Endothelial cell of umbilical vein (primary cell): ENCODE measurements around the gene HPSE2. TPM values are rescaled to one million over a fixed set of nuclear protein-coding genes. Genes with fewer than 3 reads are reported as not detected.

ENCODE experiments used
- BruUV-seq: library from RNA; stranded (reverse); fragments of 400-500 nt; replicated peaks from 2 replicates; lab custom pipeline; 2021; lab: Mats Ljungman, UMichigan
- CTCF ChIA-PET: fragments of 300-600, 350-600 bp; sonication (Branson Sonifier 250); formaldehyde crosslinking; loops from one replicate; lab custom pipeline; 2021; ENCODE audit warnings: antibody characterized with exemption, inconsistent platforms; lab: Charles Lee
- POLR2A ChIA-PET: fragments of 300-600, 350-600 bp; sonication (Branson Sonifier 250); formaldehyde crosslinking; loops from one replicate; lab custom pipeline; 2021; ENCODE audit warnings: antibody characterized with exemption, inconsistent platforms; lab: Charles Lee
- DNase-seq: peaks from one replicate; pipeline ENCODE4 v3.0.0-alpha.2; 2011; ENCODE audit warnings: low read depth, low spot score
- FAIRE-seq: peaks from 2 replicates; lab custom pipeline; 2011; peaks lifted over from hg19 to GRCh38; lab: Jason Lieb, UNC
- H2AFZ ChIP-seq: 2 replicates; pipeline ENCODE4 v1.6.0; 2012; ENCODE audit warnings: low read depth, low read length, control low read depth, inconsistent platforms
- H3K27ac ChIP-seq: 2 replicates; pipeline ENCODE4 v1.5.1; 2011; ENCODE audit warnings: low read depth, mild to moderate bottlenecking, control low read depth, low read length, moderate library complexity; ENCODE audit not compliant: insufficient read depth
- H3K27me3 ChIP-seq, 2 experiments: 2 replicates each; pipeline versions ENCODE4 v1.6.0 to v1.6.1; 2011; ENCODE audit warnings: low read length in 2 of 2, mixed read lengths in 1 of 2; ENCODE audit not compliant: control insufficient read depth in 2 of 2, insufficient read depth in 2 of 2
- H3K36me3 ChIP-seq, 2 experiments: 2 replicates in 1 of 2; 3 replicates in 1 of 2; pipeline ENCODE4 v1.5.1; 2011; ENCODE audit warnings: low read length in 2 of 2, mild to moderate bottlenecking in 1 of 2, moderate library complexity in 1 of 2; ENCODE audit not compliant: control insufficient read depth in 2 of 2, insufficient read depth in 2 of 2; ENCODE audit errors: extremely low read depth in 1 of 2
- H3K4me1 ChIP-seq: 3 replicates; pipeline ENCODE4 v1.5.1; 2011; ENCODE audit warnings: mild to moderate bottlenecking, low read length; ENCODE audit not compliant: control insufficient read depth, insufficient read depth; ENCODE audit errors: extremely low read depth
- H3K4me2 ChIP-seq: 2 replicates; pipeline ENCODE4 v1.6.1; 2011; ENCODE audit warnings: low read length, control low read depth, mixed read lengths; ENCODE audit not compliant: insufficient read depth
- H3K4me3 ChIP-seq, 3 experiments: fragments of 200-600 bp in 1 of 3; sonication (generic), shearing (Covaris generic) in 1 of 3; replicated peaks in 1 of 3; 2 replicates each; pipeline ENCODE4 v1.5.1; 2011 to 2016; ENCODE audit warnings: control low read depth in 3 of 3, low read length in 3 of 3, mild to moderate bottlenecking in 2 of 3, inconsistent platforms in 1 of 3, low read depth in 1 of 3, moderate library complexity in 1 of 3; ENCODE audit not compliant: insufficient read depth in 1 of 3
- H3K79me2 ChIP-seq: 2 replicates; pipeline ENCODE4 v1.6.0; 2012; ENCODE audit warnings: low read length, inconsistent platforms; ENCODE audit not compliant: control insufficient read depth, insufficient read depth
- H3K9ac ChIP-seq: replicated peaks from 2 replicates; pipeline ENCODE3; 2011; ENCODE audit warnings: low read length, control low read depth; ENCODE audit not compliant: insufficient read depth; ENCODE audit errors: extremely low read depth
- H3K9me1 ChIP-seq: replicated peaks from 3 replicates; pipeline ENCODE4 v1.6.0; 2011; ENCODE audit warnings: mild to moderate bottlenecking, low read length; ENCODE audit not compliant: control insufficient read depth, insufficient read depth; ENCODE audit errors: extremely low read depth
- H3K9me3 ChIP-seq: replicated peaks from 2 replicates; pipeline ENCODE4 v1.5.1; 2012; ENCODE audit warnings: low read length, inconsistent platforms; ENCODE audit not compliant: control insufficient read depth, insufficient read depth
- H4K20me1 ChIP-seq: replicated peaks from 2 replicates; pipeline ENCODE3; 2011; ENCODE audit warnings: mild to moderate bottlenecking, low read length; ENCODE audit not compliant: control insufficient read depth, insufficient read depth; ENCODE audit errors: extremely low read depth
- CTCF ChIP-seq, 2 donors: IDR thresholded peaks; 1 replicate in 1 of 2; 2 replicates in 1 of 2; pipeline ENCODE4 v1.5.1; 2011; ENCODE audit warnings: low read length in 2 of 2, mild to moderate bottlenecking in 2 of 2, moderate library complexity in 2 of 2, control low read depth in 1 of 2, inconsistent platforms in 1 of 2, low read depth in 1 of 2; ENCODE audit not compliant: insufficient read depth in 1 of 2; ENCODE audit errors: extremely low read depth in 1 of 2
- EZH2 ChIP-seq: IDR thresholded peaks from 2 replicates; pipeline ENCODE4 v1.6.1; 2012; ENCODE audit warnings: borderline replicate concordance, low read depth, mild to moderate bottlenecking, moderate library complexity, low read length, inconsistent platforms; ENCODE audit not compliant: severe bottlenecking
- FOS ChIP-seq: IDR thresholded peaks from 2 replicates; pipeline ENCODE4 v1.6.1; 2011; ENCODE audit warnings: mild to moderate bottlenecking, low read length, moderate library complexity, borderline replicate concordance; ENCODE audit not compliant: insufficient read depth
- GATA2 ChIP-seq: IDR thresholded peaks from 2 replicates; pipeline ENCODE4 v1.7.0; 2011; ENCODE audit warnings: low read depth, mild to moderate bottlenecking, moderate library complexity, mixed read lengths, low read length; ENCODE audit not compliant: insufficient read length, insufficient read depth
- JUN ChIP-seq: IDR thresholded peaks from 2 replicates; pipeline ENCODE4 v1.6.1; 2011; ENCODE audit warnings: borderline replicate concordance, low read depth; ENCODE audit not compliant: insufficient read length, insufficient read depth
- MAX ChIP-seq: IDR thresholded peaks from 2 replicates; pipeline ENCODE4 v1.6.1; 2011; ENCODE audit not compliant: insufficient read depth, insufficient read length
- MYC ChIP-seq: IDR thresholded peaks from one replicate; pipeline ENCODE4 v1.6.1; 2011; ENCODE audit warnings: mild to moderate bottlenecking, low read depth, low read length
- POLR2A ChIP-seq: IDR thresholded peaks from 2 replicates; pipeline ENCODE4 v1.6.1; 2012; ENCODE audit warnings: low read depth, mild to moderate bottlenecking, control low read depth, low read length
- POLR2AphosphoS5 ChIP-seq: IDR thresholded peaks from 2 replicates; pipeline ENCODE4 v1.6.1; 2012; ENCODE audit warnings: low read depth, mild to moderate bottlenecking, control low read depth, low read length, moderate library complexity; ENCODE audit not compliant: insufficient read depth
- dilution Hi-C: fragments of 300-500 bp; cut with MboI; formaldehyde crosslinking; loops from one replicate; pipeline ENCODE4 v1.15.0; 2019; ENCODE audit warnings: low sequenced_read_pairs; ENCODE audit not compliant: extremely low pct_ligation_motif_present
- intact Hi-C: fragments of 100-400 bp; cut with micrococcal nuclease; formaldehyde crosslinking; loops from one replicate; pipeline ENCODE4 v1.10.0; 2022
- polyA plus RNA-seq, 4 experiments: library from polyadenylated mRNA; depleted of rRNA in 3 of 4; stranded (reverse) in 3 of 4; unstranded in 1 of 4; fragments of >200 nt; gene quantifications; 2 replicates each; pipeline versions ENCODE4 v1.2.1 to v1.2.3, GENCODE V29; 2011 to 2012; ENCODE audit warnings: missing spikeins in 1 of 4
- total RNA-seq: library from RNA; stranded (reverse); gene quantifications from 2 replicates; pipeline ENCODE4 v1.2.3, GENCODE V29; 2021

Gene HPSE2
- total and polyA plus RNA-seq, 2 donors (not counting 3 experiments of a cell fraction or from before 2014, with no cell fraction given) = not detected

- Histone ChIP-seq H3K27me3 (no peaks in the 10 kb centered on the region), H3K9me3 (no peaks in the 10 kb centered on the region), H3K9ac (no peak overlapping the region), H4K20me1 (no peaks in the 10 kb centered on the region), H3K4me1 (no peaks in the 10 kb centered on the region), H3K27ac (no peak overlapping the region), H3K36me3 (no peaks in the 10 kb centered on the region), H2AFZ (no peak overlapping the region), H3K4me2 (no peak overlapping the region), H3K4me3 (no peak overlapping the region), H3K79me2 (no peaks in the 10 kb centered on the region), H3K9me1 (no peaks in the 10 kb centered on the region)
- ChIA-PET CTCF (no interaction called here), POLR2A (no interaction called here)
- intact Hi-C loops = no loop called here
- dilution Hi-C loops = no loop called here
- no peak for DNase-seq
- no peak for TF ChIP-seq CTCF (IDR thresholded peaks at IDR 0.05; ENCODE audit: extremely low read depth in 1 of 2, insufficient read depth in 1 of 2, low read depth in 1 of 2, low read length in 2 of 2)
- no peak for TF ChIP-seq JUN
- no peak for TF ChIP-seq MAX
- TF ChIP-seq FOS = no peak
- TF ChIP-seq MYC = no peak
- no peak for TF ChIP-seq EZH2
- no peak for TF ChIP-seq GATA2
- TF ChIP-seq POLR2A = no peak
- TF ChIP-seq POLR2AphosphoS5 = no peak
- BruUV-seq = no TSS peak
- FAIRE-seq = no peak
Observed at GRCh38 chr10:98694883-98695282, 540.8 kb downstream of the HPSE2 start.
